PC-9 (cell line): ENCODE results near the gene UBA6. TPM values are rescaled to one million over a fixed set of nuclear protein-coding genes. Genes with fewer than 3 reads are reported as not detected.
A peak's percentile ranks its signal among the peaks of the same experiment; 100 is the strongest.

ENCODE experiments used
- BruUV-seq: library from RNA; stranded (reverse); fragments of 400-500 nt; replicated peaks from 2 replicates; lab custom pipeline; 2021; lab: Mats Ljungman, UMichigan
- CTCF ChIA-PET: fragments of 300-600 bp; sonication (Branson Sonifier 250); formaldehyde crosslinking; loops from one replicate; lab custom pipeline; 2022; ENCODE audit warnings: antibody characterized with exemption; lab: Charles Lee
- POLR2A ChIA-PET: fragments of 300-600 bp; sonication (Branson Sonifier 250); formaldehyde crosslinking; loops from one replicate; lab custom pipeline; 2022; ENCODE audit warnings: antibody characterized with exemption; ENCODE audit not compliant: unreplicated experiment; lab: Charles Lee
- DNase-seq, 2 experiments: peaks; one replicate each; pipeline versions ENCODE4 v3.0.0 to v3.0.0-alpha.2; 2015 to 2022; ENCODE audit warnings: mixed read lengths in 1 of 2
- H2AFZ ChIP-seq: fragments of 200-600 bp; sonication (generic); 2 replicates; pipeline ENCODE4 v1.8.1; 2017; ENCODE audit warnings: antibody characterized with exemption
- H3F3A ChIP-seq: fragments of 200-600 bp; sonication (generic); 2 replicates; pipeline ENCODE4 v1.8.1; 2017; ENCODE audit warnings: antibody characterized with exemption, mild to moderate bottlenecking, low read depth; ENCODE audit not compliant: insufficient read depth
- H3K27ac ChIP-seq: fragments of 200-600 bp; sonication (generic); 2 replicates; pipeline ENCODE4 v1.6.1; 2016; ENCODE audit warnings: mixed run types
- H3K27me3 ChIP-seq: fragments of 200-600 bp; sonication (generic); 2 replicates; pipeline ENCODE4 v1.6.1; 2016; ENCODE audit warnings: low read depth, mixed run types; ENCODE audit not compliant: insufficient read depth
- H3K36me3 ChIP-seq: fragments of 200-600 bp; sonication (generic); 2 replicates; pipeline ENCODE4 v1.6.1; 2016; ENCODE audit warnings: low read depth, mixed run types
- H3K4me1 ChIP-seq: fragments of 200-600 bp; sonication (generic); replicated peaks from 2 replicates; pipeline ENCODE4 v1.6.1; 2016; ENCODE audit warnings: mixed run types; ENCODE audit not compliant: insufficient read depth
- H3K4me2 ChIP-seq: fragments of 200-600 bp; sonication (generic); 2 replicates; pipeline ENCODE4 v1.6.1; 2017; ENCODE audit warnings: mixed run types
- H3K4me3 ChIP-seq: fragments of 200-600 bp; sonication (generic); 2 replicates; pipeline ENCODE4 v1.6.1; 2016; ENCODE audit warnings: mixed run types
- H3K79me2 ChIP-seq: fragments of 200-600 bp; sonication (generic); 2 replicates; pipeline ENCODE4 v1.6.1; 2017; ENCODE audit warnings: low read depth, mixed run types
- H3K9me2 ChIP-seq: fragments of 200-600 bp; sonication (generic); 2 replicates; pipeline ENCODE4 v1.8.1; 2017; ENCODE audit warnings: mild to moderate bottlenecking; ENCODE audit not compliant: insufficient read depth
- H3K9me3 ChIP-seq: fragments of 200-600 bp; sonication (generic); 2 replicates; pipeline ENCODE4 v1.8.1; 2016; ENCODE audit warnings: low read depth; ENCODE audit not compliant: insufficient read depth
- H4K20me1 ChIP-seq: fragments of 200-600 bp; sonication (generic); 2 replicates; pipeline ENCODE4 v1.8.1; 2017; ENCODE audit not compliant: insufficient read depth
- CTCF ChIP-seq: fragments of 200-600 bp; sonication (generic); conservative IDR thresholded peaks from 2 replicates; pipeline ENCODE4 v1.6.1; 2017; ENCODE audit warnings: mixed run types, antibody characterized with exemption, mild to moderate bottlenecking, moderate library complexity
- EZH2 ChIP-seq: fragments of 200-600 bp; sonication (generic); IDR thresholded peaks from 2 replicates; pipeline ENCODE4 v1.8.0; 2017; ENCODE audit warnings: antibody characterized with exemption, low read depth
- intact Hi-C: fragments of 100-400 bp; cut with micrococcal nuclease; formaldehyde crosslinking; loops from one replicate; pipeline ENCODE4 v1.10.0; 2022; ENCODE audit not compliant: unreplicated experiment
- total RNA-seq: library from RNA; stranded (reverse); gene quantifications from 2 replicates; pipeline ENCODE4 v1.2.3, GENCODE V29; 2021

UBA6 gene
- total RNA-seq, 1 experiment from 2014 or later: 64.2 TPM

DNA sequence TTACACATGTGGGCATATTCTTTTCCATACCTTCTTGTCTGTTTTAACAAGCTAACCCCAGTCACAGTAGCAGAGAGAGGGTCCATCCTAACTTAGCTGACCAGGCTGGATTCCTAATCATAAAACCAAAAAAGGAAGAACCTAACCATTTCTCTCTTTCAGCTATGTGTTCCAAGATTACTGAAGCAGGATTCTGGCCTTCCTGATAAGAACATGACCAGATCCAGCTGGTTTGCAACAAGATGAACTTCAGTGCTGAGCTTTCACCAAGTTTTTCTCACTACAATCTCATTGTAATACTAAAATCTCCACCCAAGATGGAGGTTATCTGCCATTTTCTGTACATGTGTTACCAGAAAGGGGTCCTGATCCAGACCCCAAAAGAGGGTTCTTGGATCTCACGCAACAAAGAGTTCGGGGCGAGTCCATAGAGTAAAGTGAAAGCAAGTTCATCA, 20.4 kb upstream of the UBA6 start:
- intact Hi-C loops: no loop called here
- TF ChIP-seq CTCF (no peak), EZH2 (no peak)
- no peaks in the 10 kb centered on the region for H3K79me2 ChIP-seq
- ChIA-PET POLR2A (no interaction called here), CTCF (no interaction called here)
- no peaks in the 10 kb centered on the region for H3K9me3 ChIP-seq
- no peaks in the 10 kb centered on the region for H3F3A ChIP-seq
- TSS peak; percentile 36 for BruUV-seq
- no peaks in the 10 kb centered on the region for H3K9me2 ChIP-seq
- H3K27me3 ChIP-seq: no peaks in the 10 kb centered on the region
- H3K4me3 ChIP-seq: no peak overlapping the region
- H3K27ac ChIP-seq: peak overlapping the region; percentile 61
- H2AFZ ChIP-seq: no peak overlapping the region
- H3K4me2 ChIP-seq: peak overlapping the region; percentile 26; the same call in 1 of the 2 replicates
- no peak for DNase-seq
- no peaks in the 10 kb centered on the region for H4K20me1 ChIP-seq
- H3K36me3 ChIP-seq: no peaks in the 10 kb centered on the region
- peaks cover 14% of the 10 kb centered on the region for H3K4me1 ChIP-seq

- no peak overlapping the region for H3K4me2 ChIP-seq
- no peaks in the 10 kb centered on the region for H3K9me2 ChIP-seq
- BruUV-seq: no TSS peak
- POLR2A ChIA-PET: no interaction called here
- no peaks in the 10 kb centered on the region for H3K27me3 ChIP-seq
- CTCF ChIA-PET: no interaction called here
- H3K27ac ChIP-seq: no peak overlapping the region
- H2AFZ ChIP-seq: no peak overlapping the region
- H3F3A ChIP-seq: no peaks in the 10 kb centered on the region
- H3K36me3 ChIP-seq: no peaks in the 10 kb centered on the region
- TF ChIP-seq CTCF (no peak), EZH2 (no peak)
- no peak overlapping the region for H3K4me3 ChIP-seq
- DNase-seq: no peak
- intact Hi-C loops: no loop called here
- H3K4me1 ChIP-seq: peaks cover 14% of the 10 kb centered on the region
- no peaks in the 10 kb centered on the region for H4K20me1 ChIP-seq
- H3K79me2 ChIP-seq: no peaks in the 10 kb centered on the region
- no peaks in the 10 kb centered on the region for H3K9me3 ChIP-seq
Measured at GRCh38 chr4:67719953-67720617, 19.1 kb upstream of the UBA6 start.

DNA sequence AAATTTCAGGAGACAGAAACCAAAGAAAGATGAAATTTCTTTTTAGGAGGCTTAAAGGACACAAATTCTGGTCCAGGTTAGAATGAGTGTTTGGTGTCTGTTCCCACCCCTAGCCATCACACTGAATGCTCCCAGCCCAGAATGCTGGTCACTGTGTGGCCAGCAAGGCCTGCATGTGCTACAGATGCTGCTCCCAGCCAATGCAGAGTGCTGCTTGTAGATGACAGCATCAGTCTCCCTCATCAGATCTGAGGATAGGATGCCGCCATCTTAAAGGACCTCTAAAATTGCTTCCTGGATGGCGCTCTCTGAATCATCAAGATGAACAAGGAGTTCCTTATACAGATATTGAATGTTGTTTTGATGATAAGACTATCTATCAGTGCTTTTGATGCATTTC, 17.9 kb upstream of the UBA6 start:
- Histone ChIP-seq H3K79me2 (no peaks in the 10 kb centered on the region), H3K4me2 (no peak overlapping the region), H3K27me3 (no peaks in the 10 kb centered on the region), H3F3A (no peaks in the 10 kb centered on the region), H2AFZ (no peak overlapping the region), H3K9me3 (no peaks in the 10 kb centered on the region), H3K4me1 (peaks cover 23% of the 10 kb centered on the region), H3K27ac (no peak overlapping the region), H4K20me1 (no peaks in the 10 kb centered on the region), H3K36me3 (no peaks in the 10 kb centered on the region), H3K9me2 (no peaks in the 10 kb centered on the region), H3K4me3 (no peak overlapping the region)
- ChIA-PET POLR2A (no interaction called here), CTCF (no interaction called here)
- DNase-seq: no peak
- BruUV-seq: no TSS peak
- TF ChIP-seq EZH2 (no peak), CTCF (no peak)
- intact Hi-C loops: no loop called here
